HL-60 (cell line): ENCODE results near the gene FN1.
"Not testable (repeated sequence)": the region's sequence is repeated elsewhere in the genome, so short reads cannot be mapped to it uniquely, and the experiment has no call there.

Experiments used
- DNase-seq, 2 experiments: peaks; one replicate each; pipeline ENCODE4 v3.0.0-alpha.2; 2010 to 2020; ENCODE audit warnings: low read depth in 1 of 2, low spot score in 1 of 2
- H3K27ac ChIP-seq: fragments of 250-450 bp; sonication (Bioruptor Pico); replicated peaks from 2 replicates; pipeline ENCODE4 v1.5.1; 2020; ENCODE audit warnings: mild to moderate bottlenecking, moderate library complexity
- H3K27me3 ChIP-seq: fragments of 250-450 bp; sonication (Bioruptor Pico); 2 replicates; pipeline ENCODE4 v1.5.1; 2021; ENCODE audit warnings: mild to moderate bottlenecking, moderate library complexity; ENCODE audit not compliant: insufficient read depth, poor library complexity, severe bottlenecking
- H3K4me3 ChIP-seq: replicated peaks from 2 replicates; pipeline ENCODE4 v1.5.1; 2011; ENCODE audit warnings: mild to moderate bottlenecking, control low read depth, low read length; ENCODE audit not compliant: insufficient read depth
- GABPA ChIP-seq: IDR thresholded peaks from 2 replicates; pipeline ENCODE4 v1.6.1; 2012; ENCODE audit warnings: low read depth
- POLR2AphosphoS5 ChIP-seq: IDR thresholded peaks from 2 replicates; pipeline ENCODE4 v1.6.1; 2012; ENCODE audit warnings: low read depth
- SPI1 ChIP-seq: IDR thresholded peaks from 2 replicates; pipeline ENCODE4 v1.6.1; 2012; ENCODE audit warnings: low read depth, mild to moderate bottlenecking, borderline replicate concordance
- TF ChIP-seq, protein P1 (sequence below): IDR thresholded peaks from 2 replicates; pipeline ENCODE4 v1.6.1; 2012; ENCODE audit warnings: low read depth; ENCODE audit not compliant: insufficient replicate concordance
- TF ChIP-seq, protein P2 (sequence below): IDR thresholded peaks from one replicate; pipeline ENCODE4 v1.5.1; 2011; ENCODE audit warnings: low read length, control low read depth, inconsistent platforms; ENCODE audit not compliant: insufficient read depth

Gene FN1

DNA sequence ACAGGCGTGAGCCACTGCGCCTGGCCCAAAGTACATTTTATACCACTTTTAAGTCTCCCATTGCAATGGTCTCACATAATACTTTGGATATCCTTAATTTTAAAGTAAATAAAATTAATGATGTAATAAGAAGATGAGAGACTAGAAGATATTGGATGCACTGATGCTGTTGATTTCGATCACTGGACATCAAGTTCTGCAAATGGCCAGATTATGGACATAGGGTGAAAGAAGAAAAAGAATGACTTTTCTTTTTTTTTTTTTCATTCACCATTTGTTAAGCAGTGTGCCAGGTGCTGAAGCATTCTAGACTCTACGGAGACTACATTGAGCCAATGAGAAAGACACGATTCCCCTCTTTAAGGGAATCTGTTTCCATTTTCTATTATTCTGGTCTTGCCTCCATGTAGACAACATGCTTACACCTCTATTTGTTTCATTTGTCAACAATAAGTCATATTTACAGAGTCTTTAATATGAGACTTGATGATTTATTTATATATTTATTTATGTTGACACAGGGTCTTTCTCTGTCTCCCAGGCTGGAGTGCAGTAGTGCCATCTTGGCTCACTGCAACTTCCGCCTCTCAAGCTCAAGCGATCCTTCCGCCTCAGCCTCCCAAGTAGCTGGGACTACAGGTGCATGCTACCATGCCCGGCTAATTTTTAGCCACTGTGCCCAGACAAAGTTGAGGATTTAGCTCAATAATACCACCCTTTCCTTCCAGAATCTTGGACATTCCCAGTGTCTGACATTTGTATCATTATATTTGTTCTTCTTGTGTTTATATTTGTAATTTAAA is 23.7 kb downstream of the FN1 start:
- H3K27me3 ChIP-seq, result peaks cover 9% of the 10 kb centered on the region
- no peak overlapping the region for H3K4me3 ChIP-seq
- H3K27ac ChIP-seq, result no peak overlapping the region
- no peak for DNase-seq
- no peak for TF ChIP-seq GABPA
- TF ChIP-seq SPI1, result no peak
- TF ChIP-seq, protein P1, sequence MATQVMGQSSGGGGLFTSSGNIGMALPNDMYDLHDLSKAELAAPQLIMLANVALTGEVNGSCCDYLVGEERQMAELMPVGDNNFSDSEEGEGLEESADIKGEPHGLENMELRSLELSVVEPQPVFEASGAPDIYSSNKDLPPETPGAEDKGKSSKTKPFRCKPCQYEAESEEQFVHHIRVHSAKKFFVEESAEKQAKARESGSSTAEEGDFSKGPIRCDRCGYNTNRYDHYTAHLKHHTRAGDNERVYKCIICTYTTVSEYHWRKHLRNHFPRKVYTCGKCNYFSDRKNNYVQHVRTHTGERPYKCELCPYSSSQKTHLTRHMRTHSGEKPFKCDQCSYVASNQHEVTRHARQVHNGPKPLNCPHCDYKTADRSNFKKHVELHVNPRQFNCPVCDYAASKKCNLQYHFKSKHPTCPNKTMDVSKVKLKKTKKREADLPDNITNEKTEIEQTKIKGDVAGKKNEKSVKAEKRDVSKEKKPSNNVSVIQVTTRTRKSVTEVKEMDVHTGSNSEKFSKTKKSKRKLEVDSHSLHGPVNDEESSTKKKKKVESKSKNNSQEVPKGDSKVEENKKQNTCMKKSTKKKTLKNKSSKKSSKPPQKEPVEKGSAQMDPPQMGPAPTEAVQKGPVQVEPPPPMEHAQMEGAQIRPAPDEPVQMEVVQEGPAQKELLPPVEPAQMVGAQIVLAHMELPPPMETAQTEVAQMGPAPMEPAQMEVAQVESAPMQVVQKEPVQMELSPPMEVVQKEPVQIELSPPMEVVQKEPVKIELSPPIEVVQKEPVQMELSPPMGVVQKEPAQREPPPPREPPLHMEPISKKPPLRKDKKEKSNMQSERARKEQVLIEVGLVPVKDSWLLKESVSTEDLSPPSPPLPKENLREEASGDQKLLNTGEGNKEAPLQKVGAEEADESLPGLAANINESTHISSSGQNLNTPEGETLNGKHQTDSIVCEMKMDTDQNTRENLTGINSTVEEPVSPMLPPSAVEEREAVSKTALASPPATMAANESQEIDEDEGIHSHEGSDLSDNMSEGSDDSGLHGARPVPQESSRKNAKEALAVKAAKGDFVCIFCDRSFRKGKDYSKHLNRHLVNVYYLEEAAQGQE, result no peak
- TF ChIP-seq, protein P2, sequence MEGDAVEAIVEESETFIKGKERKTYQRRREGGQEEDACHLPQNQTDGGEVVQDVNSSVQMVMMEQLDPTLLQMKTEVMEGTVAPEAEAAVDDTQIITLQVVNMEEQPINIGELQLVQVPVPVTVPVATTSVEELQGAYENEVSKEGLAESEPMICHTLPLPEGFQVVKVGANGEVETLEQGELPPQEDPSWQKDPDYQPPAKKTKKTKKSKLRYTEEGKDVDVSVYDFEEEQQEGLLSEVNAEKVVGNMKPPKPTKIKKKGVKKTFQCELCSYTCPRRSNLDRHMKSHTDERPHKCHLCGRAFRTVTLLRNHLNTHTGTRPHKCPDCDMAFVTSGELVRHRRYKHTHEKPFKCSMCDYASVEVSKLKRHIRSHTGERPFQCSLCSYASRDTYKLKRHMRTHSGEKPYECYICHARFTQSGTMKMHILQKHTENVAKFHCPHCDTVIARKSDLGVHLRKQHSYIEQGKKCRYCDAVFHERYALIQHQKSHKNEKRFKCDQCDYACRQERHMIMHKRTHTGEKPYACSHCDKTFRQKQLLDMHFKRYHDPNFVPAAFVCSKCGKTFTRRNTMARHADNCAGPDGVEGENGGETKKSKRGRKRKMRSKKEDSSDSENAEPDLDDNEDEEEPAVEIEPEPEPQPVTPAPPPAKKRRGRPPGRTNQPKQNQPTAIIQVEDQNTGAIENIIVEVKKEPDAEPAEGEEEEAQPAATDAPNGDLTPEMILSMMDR, result no peak
- TF ChIP-seq POLR2AphosphoS5, result no peak

GRCh38 chr2:215410932-215411285 is 25.0 kb downstream of the FN1 start:
- Histone ChIP-seq H3K27me3 (peaks cover 9% of the 10 kb centered on the region), H3K4me3 (no peak overlapping the region), H3K27ac (no peak overlapping the region)
- TF ChIP-seq SPI1, result no peak
- TF ChIP-seq, protein P1, result no peak
- no peak for TF ChIP-seq GABPA
- DNase-seq, result peak in 1 of 2 experiments; percentile 28

DNA sequence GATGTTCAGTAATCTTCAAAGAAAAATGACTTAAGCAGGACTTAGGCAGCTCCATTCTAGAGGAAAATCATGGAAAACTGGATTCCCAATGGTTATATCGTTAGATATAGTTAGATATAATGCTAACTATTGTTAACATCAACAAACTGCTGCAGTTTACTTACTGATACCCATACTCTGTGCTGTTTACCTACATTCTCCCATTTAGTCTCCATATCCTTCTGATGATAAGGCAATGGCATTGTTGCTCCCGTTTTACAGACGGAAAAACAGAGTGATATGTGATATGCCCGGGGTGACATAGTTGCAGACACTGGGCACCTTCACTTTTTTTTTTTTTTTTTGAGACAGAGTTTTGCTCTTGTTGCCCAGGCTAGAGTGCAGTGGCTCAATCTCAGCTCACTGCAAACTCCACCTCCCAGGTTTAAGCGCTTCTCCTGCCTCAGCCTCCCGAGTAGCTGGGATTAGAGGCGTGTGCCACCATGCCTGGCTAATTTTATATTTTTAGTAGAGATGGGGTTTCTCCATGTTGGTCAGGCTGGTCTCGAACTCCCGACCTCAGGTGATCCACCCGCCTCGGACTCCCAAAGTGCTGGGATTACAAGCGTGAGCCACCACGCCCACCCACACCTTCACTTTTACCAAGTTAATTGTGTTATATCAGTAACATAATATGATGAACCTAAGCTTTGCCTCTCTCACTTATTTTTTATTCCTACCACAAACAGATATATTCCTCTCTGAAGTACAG is 25.5 kb downstream of the FN1 start:
- H3K27ac ChIP-seq, DNase-seq, H3K4me3 ChIP-seq, H3K27me3 ChIP-seq: not testable (repeated sequence)

- peaks cover 2% of the 10 kb centered on the region for H3K27me3 ChIP-seq
- DNase-seq, result no peak
- H3K27ac ChIP-seq, result no peak overlapping the region
- TF ChIP-seq, protein P2, result no peak
- TF ChIP-seq SPI1 (no peak), POLR2AphosphoS5 (no peak), GABPA (no peak)
- TF ChIP-seq, protein P1, result no peak
- H3K4me3 ChIP-seq, result no peak overlapping the region
These were observed 26.3 kb downstream of the FN1 start for GRCh38 chr2:215409331-215410127.

GRCh38 chr2:215408441-215408840 is 27.4 kb downstream of the FN1 start:
- not testable (repeated sequence) for H3K27ac ChIP-seq, H3K4me3 ChIP-seq, DNase-seq, H3K27me3 ChIP-seq
